IMR-90 (cell line): ENCODE data around the gene ALKAL2. TPM values are rescaled to one million over a fixed set of nuclear protein-coding genes. Genes with fewer than 3 reads are reported as not detected.

ENCODE experiments used
- ATAC-seq: fragments of 200-7000 bp; cut with Tn5 transposase; 2 replicates; pipeline ENCODE4 v1.9.1; 2020; ENCODE audit warnings: low read depth, mild to moderate bottlenecking, moderate library complexity
- BruUV-seq: library from RNA; stranded (reverse); fragments of 400-500 nt; replicated peaks from 2 replicates; lab custom pipeline; 2021; lab: Mats Ljungman, UMichigan
- CTCF ChIA-PET: fragments of 300-600 bp; formaldehyde crosslinking; extraction: SDS; loops from one replicate; lab custom pipeline; 2021; ENCODE audit warnings: antibody characterized with exemption; lab: Yijun Ruan, JAX
- POLR2A ChIA-PET: fragments of 300-600 bp; sonication (Branson Sonifier 250); formaldehyde crosslinking; loops from one replicate; lab custom pipeline; 2022; ENCODE audit warnings: antibody characterized with exemption; ENCODE audit not compliant: unreplicated experiment; lab: Charles Lee
- DNase-seq: peaks from one replicate; pipeline ENCODE4 v3.0.0; 2013
- H2AFZ ChIP-seq: replicated peaks from 2 replicates; pipeline ENCODE3; 2013; ENCODE audit warnings: low read length, mild to moderate bottlenecking; ENCODE audit not compliant: poor library complexity
- H2AK5ac ChIP-seq: 2 replicates; pipeline ENCODE4 v1.6.1; 2013; ENCODE audit warnings: low read depth, low read length, inconsistent platforms
- H2AK9ac ChIP-seq: replicated peaks from 2 replicates; pipeline ENCODE3; 2013; ENCODE audit warnings: mild to moderate bottlenecking, low read depth, low read length, moderate library complexity; ENCODE audit not compliant: poor library complexity
- H2BK120ac ChIP-seq: 2 replicates; pipeline ENCODE4 v1.6.1; 2013; ENCODE audit warnings: low read depth, low read length, inconsistent platforms
- H2BK15ac ChIP-seq: 3 replicates; pipeline ENCODE4 v1.6.1; 2013; ENCODE audit warnings: low read depth, low read length, inconsistent platforms
- H2BK20ac ChIP-seq: 2 replicates; pipeline ENCODE4 v1.6.1; 2013; ENCODE audit warnings: low read depth, mild to moderate bottlenecking, inconsistent platforms, low read length, moderate library complexity
- H2BK5ac ChIP-seq: 2 replicates; pipeline ENCODE4 v1.6.1; 2013; ENCODE audit warnings: mild to moderate bottlenecking, low read depth, low read length, inconsistent platforms; ENCODE audit not compliant: poor library complexity, severe bottlenecking
- H3K14ac ChIP-seq: replicated peaks from 2 replicates; pipeline ENCODE4 v1.6.1; 2013; ENCODE audit warnings: low read depth, low read length, inconsistent platforms
- H3K18ac ChIP-seq: 2 replicates; pipeline ENCODE4 v1.6.1; 2013; ENCODE audit warnings: low read depth, low read length, control low read depth
- H3K23ac ChIP-seq: 2 replicates; pipeline ENCODE4 v1.6.1; 2013; ENCODE audit warnings: low read depth, low read length, inconsistent platforms
- H3K27ac ChIP-seq: 2 replicates; pipeline ENCODE4 v1.5.1; 2013; ENCODE audit warnings: mild to moderate bottlenecking, control low read depth, low read length; ENCODE audit not compliant: insufficient read depth
- H3K27me3 ChIP-seq: 2 replicates; pipeline ENCODE4 v1.6.1; 2013; ENCODE audit warnings: low read length; ENCODE audit not compliant: control insufficient read depth, insufficient read depth
- H3K36me3 ChIP-seq: 2 replicates; pipeline ENCODE4 v1.6.1; 2013; ENCODE audit warnings: low read length, mixed read lengths; ENCODE audit not compliant: control insufficient read depth, insufficient read depth
- H3K4ac ChIP-seq: 2 replicates; pipeline ENCODE4 v1.6.1; 2013; ENCODE audit warnings: low read depth, low read length, inconsistent platforms
- H3K4me1 ChIP-seq: 2 replicates; pipeline ENCODE4 v1.6.1; 2013; ENCODE audit warnings: low read length, mixed read lengths; ENCODE audit not compliant: control insufficient read depth, insufficient read depth
- H3K4me2 ChIP-seq: 2 replicates; pipeline ENCODE4 v1.6.1; 2013; ENCODE audit warnings: low read depth, mild to moderate bottlenecking, control low read depth, low read length, moderate library complexity
- H3K4me3 ChIP-seq: 2 replicates; pipeline ENCODE4 v1.5.1; 2013; ENCODE audit warnings: low read depth, mild to moderate bottlenecking, control low read depth, low read length, moderate library complexity; ENCODE audit not compliant: insufficient read depth
- H3K56ac ChIP-seq: 2 replicates; pipeline ENCODE4 v1.6.1; 2013; ENCODE audit warnings: low read length, inconsistent platforms; ENCODE audit not compliant: insufficient read depth; ENCODE audit errors: extremely low read depth
- H3K79me1 ChIP-seq, 2 experiments: 2 replicates each; pipeline ENCODE4 v1.6.1; 2013; ENCODE audit warnings: low read length in 2 of 2, inconsistent platforms in 1 of 2, low read depth in 1 of 2
- H3K9ac ChIP-seq: 2 replicates; pipeline ENCODE4 v1.6.1; 2013; ENCODE audit warnings: low read depth, low read length, control low read depth
- H3K9me1 ChIP-seq: 2 replicates; pipeline ENCODE4 v1.6.1; 2013; ENCODE audit warnings: low read length, inconsistent platforms; ENCODE audit not compliant: insufficient read depth
- H3K9me3 ChIP-seq: 2 replicates; pipeline ENCODE4 v1.6.1; 2013; ENCODE audit warnings: low read length; ENCODE audit not compliant: control insufficient read depth, insufficient read depth
- H4K20me1 ChIP-seq: 2 replicates; pipeline ENCODE4 v1.6.1; 2013; ENCODE audit warnings: low read length, inconsistent platforms; ENCODE audit not compliant: insufficient read depth
- H4K5ac ChIP-seq: 2 replicates; pipeline ENCODE4 v1.6.1; 2013; ENCODE audit warnings: mild to moderate bottlenecking, low read depth, low read length, control low read depth
- H4K8ac ChIP-seq, 2 experiments: 2 replicates each; pipeline ENCODE4 v1.6.1; 2013; ENCODE audit warnings: low read depth in 2 of 2, low read length in 2 of 2, control low read depth in 1 of 2, inconsistent platforms in 1 of 2
- H4K91ac ChIP-seq: 2 replicates; pipeline ENCODE4 v1.6.1; 2013; ENCODE audit warnings: low read depth, low read length, inconsistent platforms; ENCODE audit not compliant: insufficient read depth
- BHLHE40 ChIP-seq: fragments of 150-350 bp; IDR thresholded peaks from 2 replicates; pipeline ENCODE4 v1.6.1; 2016; ENCODE audit warnings: mild to moderate bottlenecking, low read depth, low read length
- CEBPB ChIP-seq: IDR thresholded peaks from 2 replicates; pipeline ENCODE4 v1.6.1; 2012; ENCODE audit warnings: low read depth, low read length, improper control_type of control experiment
- CHD1 ChIP-seq: IDR thresholded peaks from 2 replicates; pipeline ENCODE4 v1.6.1; 2012; ENCODE audit warnings: low read depth, low read length, improper control_type of control experiment
- ELK1 ChIP-seq: fragments of 150-350 bp; IDR thresholded peaks from 2 replicates; pipeline ENCODE4 v1.6.1; 2016; ENCODE audit warnings: low read depth, mild to moderate bottlenecking, low read length, moderate library complexity, borderline replicate concordance
- FOS ChIP-seq: fragments of 150-350 bp; IDR thresholded peaks from 2 replicates; pipeline ENCODE4 v1.6.1; 2016; ENCODE audit warnings: low read depth, low read length
- MAFK ChIP-seq: IDR thresholded peaks from 2 replicates; pipeline ENCODE4 v1.6.1; 2012; ENCODE audit warnings: low read depth, low read length, improper control_type of control experiment
- MAZ ChIP-seq: IDR thresholded peaks from 2 replicates; pipeline ENCODE4 v1.6.1; 2012; ENCODE audit warnings: low read depth, mild to moderate bottlenecking, low read length, improper control_type of control experiment, moderate library complexity, borderline replicate concordance
- MXI1 ChIP-seq: IDR thresholded peaks from 2 replicates; pipeline ENCODE4 v1.6.1; 2012; ENCODE audit warnings: low read depth, mild to moderate bottlenecking, low read length, moderate library complexity, borderline replicate concordance
- NFE2L2 ChIP-seq: fragments of 150-350 bp; IDR thresholded peaks from 2 replicates; pipeline ENCODE4 v1.6.1; 2016; ENCODE audit warnings: low read depth, mild to moderate bottlenecking, low read length
- POLR2A ChIP-seq: IDR thresholded peaks from 2 replicates; pipeline ENCODE4 v1.6.1; 2012; ENCODE audit warnings: mild to moderate bottlenecking, low read depth, low read length
- RAD21 ChIP-seq: IDR thresholded peaks from 2 replicates; pipeline ENCODE4 v1.6.1; 2012; ENCODE audit warnings: low read length, improper control_type of control experiment
- RCOR1 ChIP-seq: IDR thresholded peaks from 2 replicates; pipeline ENCODE4 v1.6.1; 2012; ENCODE audit warnings: mild to moderate bottlenecking, low read length, improper control_type of control experiment; ENCODE audit not compliant: insufficient replicate concordance
- RFX5 ChIP-seq: IDR thresholded peaks from 2 replicates; pipeline ENCODE4 v1.8.0; 2012; ENCODE audit warnings: low read depth, mild to moderate bottlenecking, low read length, moderate library complexity
- SMC3 ChIP-seq: fragments of 150-350 bp; IDR thresholded peaks from 2 replicates; pipeline ENCODE4 v1.6.1; 2016; ENCODE audit warnings: low read depth, mild to moderate bottlenecking, antibody characterized with exemption, low read length, moderate library complexity
- USF2 ChIP-seq: fragments of 150-350 bp; IDR thresholded peaks from 2 replicates; pipeline ENCODE4 v1.6.1; 2017; ENCODE audit warnings: mild to moderate bottlenecking, antibody characterized with exemption, low read length, low read depth
- WGBS, 2 experiments: methylation state at CpG; one replicate each; pipeline versions ENCODE4 v1.1.5 to v1.1.7; 2013; ENCODE audit warnings: missing lambda C conversion rate in 2 of 2; ENCODE audit not compliant: insufficient read length in 1 of 2; ENCODE audit errors: extremely low coverage in 2 of 2; 5-methylcytosine and 5-hydroxymethylcytosine counted together
- dilution Hi-C: fragments of 300-500 bp; cut with HindIII; formaldehyde crosslinking; loops from one replicate; pipeline ENCODE4 v1.14.3; 2018; ENCODE audit warnings: low sequenced_read_pairs; ENCODE audit not compliant: unreplicated experiment
- in situ Hi-C: fragments of 300-500 bp; cut with MboI; formaldehyde crosslinking; loops from 3 replicates; pipeline ENCODE4 v1.14.3; 2019; ENCODE audit warnings: low sequenced_read_pairs, inconsistent platforms, mixed read lengths
- intact Hi-C: fragments of 100-400 bp; cut with micrococcal nuclease; formaldehyde crosslinking; loops from 2 replicates; pipeline ENCODE4 v1.10.0; 2022
- polyA plus RNA-seq, 3 experiments: library from polyadenylated mRNA; depleted of rRNA; stranded (reverse); fragments of >200 nt; gene quantifications; 2 replicates each; pipeline ENCODE4 v1.2.3, GENCODE V29; 2012; ENCODE audit warnings: low replicate concordance in 1 of 3
- total RNA-seq: library from RNA; depleted of rRNA; stranded (reverse); fragments of >200 nt; gene quantifications from 2 replicates; pipeline ENCODE4 v1.2.3, GENCODE V29; 2012

Gene ALKAL2
- total and polyA plus RNA-seq, 2 of the 4 experiments (the other 2 are of a cell fraction) = not detected

DNA sequence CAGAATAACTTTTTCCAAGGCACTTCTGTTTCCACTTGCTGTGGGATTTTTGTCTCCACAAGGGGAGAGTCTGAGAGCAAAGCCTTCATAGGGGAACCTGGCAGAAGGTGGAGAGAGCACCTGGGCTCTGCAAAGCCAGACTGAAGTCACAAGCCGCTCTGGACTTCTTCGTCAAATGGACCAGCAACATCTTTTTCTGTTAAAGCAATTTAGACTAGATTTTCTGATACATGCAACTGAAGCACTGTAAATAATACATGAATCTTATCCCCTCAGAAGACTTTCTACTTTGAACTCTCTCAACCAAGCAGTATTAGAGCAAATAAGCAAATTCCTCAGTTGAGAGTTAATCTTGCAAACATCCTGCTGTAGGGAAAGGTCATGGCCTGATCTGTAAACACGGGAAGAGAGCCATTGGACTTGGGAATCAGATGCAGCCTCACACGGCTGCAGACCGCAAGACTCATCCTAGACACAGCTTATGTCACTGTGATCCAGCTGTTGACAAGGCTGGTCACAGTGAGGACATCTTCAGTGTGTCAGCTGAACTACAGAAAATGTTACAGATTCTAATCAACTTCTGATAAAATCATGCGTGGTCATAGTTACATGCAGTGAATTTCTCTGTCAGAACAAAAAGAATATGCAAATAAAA, 27.3 kb downstream of the ALKAL2 start (continued):
- TF ChIP-seq RAD21 (no peak), FOS (no peak)

- Histone ChIP-seq H3K9me3 (no peaks in the 10 kb centered on the region), H3K27me3 (no peaks in the 10 kb centered on the region), H4K91ac (no peak overlapping the region), H3K4me2 (no peak overlapping the region), H4K8ac (no peak overlapping the region), H2BK5ac (no peak overlapping the region), H3K18ac (no peak overlapping the region), H2AFZ (no peak overlapping the region), H3K4me1 (peaks cover 9% of the 10 kb centered on the region), H2AK9ac (no peak overlapping the region), H3K14ac (no peak overlapping the region), H3K4ac (no peak overlapping the region), H3K27ac (no peak overlapping the region), H3K79me1 (peaks cover 11 to 13% of the 10 kb centered on the region in 2 experiments), H2BK120ac (no peak overlapping the region), H3K56ac (no peak overlapping the region), H2BK15ac (no peak overlapping the region), H3K23ac (no peak overlapping the region), H4K5ac (no peak overlapping the region), H3K4me3 (no peak overlapping the region), H3K9me1 (no peaks in the 10 kb centered on the region; the same call in 1 of the 2 replicates), H4K20me1 (no peaks in the 10 kb centered on the region), H2BK20ac (no peak overlapping the region), H3K36me3 (no peaks in the 10 kb centered on the region), H2AK5ac (0 out of 2 replicates have a peak overlapping the region, but pooled peaks have one; percentile 36), H3K9ac (no peak overlapping the region)
- ATAC-seq (no peak), DNase-seq (no peak)
- CTCF ChIA-PET = interaction anchor here (2.2 kb wide), 1 partner anchor 13 kb away, joined by 5 read pairs; no protein-coding TSS in a partner anchor
- in situ Hi-C loops = no loop called here
- dilution Hi-C loops = no loop called here
- no TSS peak for BruUV-seq
- no CpG with 5 or more reads among the region's 2 CpGs for WGBS, 2 experiments
- intact Hi-C loops = loop anchor here (1.0 to 5.0 kb wide), 3 partner anchors 14 to 417 kb away; partner anchors contain the start of gene TMEM18
- POLR2A ChIA-PET = no interaction called here
- no peak for TF ChIP-seq SMC3
- TF ChIP-seq ELK1 = no peak
- no peak for TF ChIP-seq FOS
- no peak for TF ChIP-seq MAZ
- peak; percentile 88 for TF ChIP-seq CEBPB
- TF ChIP-seq RAD21 = no peak
- no peak for TF ChIP-seq BHLHE40
- TF ChIP-seq NFE2L2 = no peak
- peak; percentile 52 for TF ChIP-seq MAFK
- no peak for TF ChIP-seq USF2
- TF ChIP-seq MXI1 = no peak
- no peak for TF ChIP-seq CHD1
- TF ChIP-seq POLR2A = no peak
- TF ChIP-seq RFX5 = no peak
- TF ChIP-seq RCOR1 = no peak
These were observed 28.0 kb downstream of the ALKAL2 start for GRCh38 chr2:259789-260331.
